ENCODE data around the gene ATXN7L3B. TPM values are rescaled to one million over a fixed set of nuclear protein-coding genes. Genes with fewer than 3 reads are reported as not detected.
A peak's percentile ranks its signal among the peaks of the same experiment; 100 is the strongest.

Gene ATXN7L3B
- total and polyA plus RNA-seq, 2 donors from 2014 or later, result 23.5 to 35.1 TPM

GRCh38 chr12:74539765-74540526 is 2.3 kb downstream of the ATXN7L3B start:
- H3K4me3 ChIP-seq (ENCODE audit: low read length in 3 of 3), result peak overlapping the region; percentile 91 to 98 (median 98)
- H3K4me1 ChIP-seq (ENCODE audit: control insufficient read depth in 2 of 3, insufficient read depth in 2 of 3, low read depth in 1 of 3, low read length in 3 of 3), result peaks cover 0 to 29% (median 27%) of the 10 kb centered on the region in 3 donors
- peak overlapping the region in 2 of 3 donors; percentile 15 to 97 for H3K9ac ChIP-seq (ENCODE audit: low read length in 3 of 3)
- FAIRE-seq, result no peak
- intact Hi-C loops (cut with DNase I), result no loop called here
- no peaks in the 10 kb centered on the region for H3K27me3 ChIP-seq (ENCODE audit: control insufficient read depth, insufficient read depth, low read length)
- peak in 2 of 5 donors; percentile 30 to 45 for DNase-seq
- TF ChIP-seq CTCF (IDR thresholded peaks at IDR 0.05; ENCODE audit: borderline replicate concordance, extremely low read depth, insufficient read depth), result no peak
- no peaks in the 10 kb centered on the region for H3K9me3 ChIP-seq (ENCODE audit: control insufficient read depth in 2 of 3, insufficient read depth in 1 of 3, low read length in 3 of 3)
- H3K36me3 ChIP-seq (ENCODE audit: control insufficient read depth in 2 of 3, insufficient read depth in 3 of 3, low read length in 3 of 3), result peaks cover 0 to 5% (median 2%) of the 10 kb centered on the region in 3 donors
- H3K27ac ChIP-seq (ENCODE audit: low read depth in 2 of 2, low read length in 2 of 2), result no peak overlapping the region

GRCh38 chr12:74541074-74541473 is 3.4 kb downstream of the ATXN7L3B start:
- intact Hi-C loops (cut with DNase I), result no loop called here
- DNase-seq, result no peak

GRCh38 chr12:74547249-74547648 is 9.6 kb downstream of the ATXN7L3B start:
- DNase-seq (no peak), FAIRE-seq (no peak)
- intact Hi-C loops (cut with DNase I), result no loop called here
- no peaks in the 10 kb centered on the region for H3K27me3 ChIP-seq (ENCODE audit: control insufficient read depth, insufficient read depth, low read length)
- no peak for TF ChIP-seq CTCF (IDR thresholded peaks at IDR 0.05; ENCODE audit: borderline replicate concordance, extremely low read depth, insufficient read depth)
- H3K36me3 ChIP-seq (ENCODE audit: control insufficient read depth in 2 of 3, insufficient read depth in 3 of 3, low read length in 3 of 3), result no peaks in the 10 kb centered on the region
- no peaks in the 10 kb centered on the region for H3K9me3 ChIP-seq (ENCODE audit: control insufficient read depth in 2 of 3, insufficient read depth in 1 of 3, low read length in 3 of 3)
- H3K9ac ChIP-seq (ENCODE audit: low read length in 3 of 3), result no peak overlapping the region
- no peak overlapping the region for H3K27ac ChIP-seq (ENCODE audit: low read depth in 2 of 2, low read length in 2 of 2)
- no peak overlapping the region for H3K4me3 ChIP-seq (ENCODE audit: low read length in 3 of 3)
- peaks cover 0 to 3% (median 0%) of the 10 kb centered on the region in 3 donors for H3K4me1 ChIP-seq (ENCODE audit: control insufficient read depth in 2 of 3, insufficient read depth in 2 of 3, low read depth in 1 of 3, low read length in 3 of 3)

More at GRCh38 chr12:74541074-74541473, 3.4 kb downstream of the ATXN7L3B start:
- Histone ChIP-seq H3K4me3 (ENCODE audit: low read length in 3 of 3) (peak overlapping the region in 2 of 3 donors; percentile 98), H3K36me3 (ENCODE audit: control insufficient read depth in 2 of 3, insufficient read depth in 3 of 3, low read length in 3 of 3) (peaks cover 0 to 5% (median 2%) of the 10 kb centered on the region in 3 donors), H3K27me3 (ENCODE audit: control insufficient read depth, insufficient read depth, low read length) (no peaks in the 10 kb centered on the region), H3K9ac (ENCODE audit: low read length in 3 of 3) (no peak overlapping the region), H3K9me3 (ENCODE audit: control insufficient read depth in 2 of 3, insufficient read depth in 1 of 3, low read length in 3 of 3) (no peaks in the 10 kb centered on the region), H3K27ac (ENCODE audit: low read depth in 2 of 2, low read length in 2 of 2) (no peak overlapping the region), H3K4me1 (ENCODE audit: control insufficient read depth in 2 of 3, insufficient read depth in 2 of 3, low read depth in 1 of 3, low read length in 3 of 3) (peaks cover 0 to 29% (median 27%) of the 10 kb centered on the region in 3 donors)
- no peak for TF ChIP-seq CTCF (IDR thresholded peaks at IDR 0.05; ENCODE audit: borderline replicate concordance, extremely low read depth, insufficient read depth)
- no peak for FAIRE-seq

Data from kidney (tissue), 14 donors.